SKM-1 (cell line): ENCODE results near the gene EXO1.
"Not testable (repeated sequence)": the region's sequence is repeated elsewhere in the genome, so short reads cannot be mapped to it uniquely, and the experiment has no call there.

Experiments used
- DNase-seq: peaks from one replicate; lab custom pipeline; 2025; ENCODE audit not compliant: unreplicated experiment; lab: John Stamatoyannopoulos, UW

EXO1 gene

DNA sequence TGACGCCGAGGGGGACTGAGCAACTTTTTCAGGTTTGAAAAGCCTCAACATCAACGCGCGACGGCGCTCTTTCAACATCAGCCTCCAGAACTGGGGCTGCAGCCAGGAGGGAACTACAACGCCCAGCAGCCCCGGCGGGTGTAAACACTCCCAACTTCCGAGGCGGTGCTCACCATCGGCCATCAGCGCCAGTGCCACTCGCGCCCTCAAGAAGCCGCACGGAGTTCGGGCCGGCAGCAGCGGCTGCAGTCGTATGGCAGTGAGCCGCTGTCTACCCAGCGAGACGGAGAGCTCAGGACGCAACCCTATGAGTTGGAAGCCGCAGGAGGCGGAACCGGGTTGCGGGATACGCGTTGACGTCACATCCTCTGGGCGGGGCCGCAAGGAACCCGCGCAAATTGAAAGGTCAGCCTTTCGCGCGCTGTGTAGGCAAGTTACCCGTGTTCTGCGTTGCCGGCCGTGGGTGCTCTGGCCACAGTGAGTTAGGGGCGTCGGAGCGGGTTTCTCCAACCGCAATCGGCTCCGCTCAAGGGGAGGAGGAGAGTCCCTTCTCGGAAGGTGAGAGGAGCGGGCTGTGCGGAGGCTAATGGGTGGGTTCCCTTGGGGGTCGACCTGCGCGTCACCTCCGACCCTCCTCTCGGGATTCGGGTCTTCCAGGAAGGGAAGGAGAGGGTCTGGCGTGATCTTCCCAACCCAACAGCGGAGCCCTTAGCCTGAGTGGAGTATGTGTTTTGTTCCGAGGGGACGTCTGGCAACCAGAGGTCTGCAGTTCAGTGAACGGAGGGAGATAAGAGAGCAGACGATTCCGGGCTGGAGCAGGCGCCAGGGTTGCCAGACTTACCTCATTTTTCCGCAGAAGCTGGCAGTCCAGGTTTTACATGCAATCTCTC, at the start of gene EXO1:
TSS of gene EXO1 (plus strand) at position 409 of the 890 bp plus-strand sequence. CDS start 2,222 bp downstream, outside the sequence.
- peak; percentile 98 for DNase-seq

DNA sequence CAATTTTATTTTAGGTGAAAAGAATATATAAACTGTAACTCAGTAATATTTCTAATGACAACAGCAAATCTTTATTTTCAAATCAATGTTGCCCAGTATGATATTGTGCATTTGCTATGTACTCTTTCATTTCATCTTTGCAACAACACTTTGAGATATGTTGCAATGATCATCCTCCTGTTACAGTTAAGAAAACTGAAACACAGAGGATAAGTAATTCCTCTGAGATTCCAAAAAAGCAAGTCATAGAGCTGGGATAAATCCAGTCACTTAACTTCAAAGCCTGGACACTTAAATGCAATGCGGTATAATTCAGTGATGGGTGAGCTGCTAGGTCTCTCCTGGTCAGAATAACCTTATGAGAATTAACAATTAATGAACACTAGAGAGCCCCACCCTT, 48.6 kb upstream of the EXO1 start:
- no peak for DNase-seq

GRCh38 chr1:241800640-241801039, 47.4 kb upstream of the EXO1 start:
- no peak for DNase-seq

- no peak for DNase-seq
Observed at GRCh38 chr1:241802863-241803262, 45.1 kb upstream of the EXO1 start.

DNA sequence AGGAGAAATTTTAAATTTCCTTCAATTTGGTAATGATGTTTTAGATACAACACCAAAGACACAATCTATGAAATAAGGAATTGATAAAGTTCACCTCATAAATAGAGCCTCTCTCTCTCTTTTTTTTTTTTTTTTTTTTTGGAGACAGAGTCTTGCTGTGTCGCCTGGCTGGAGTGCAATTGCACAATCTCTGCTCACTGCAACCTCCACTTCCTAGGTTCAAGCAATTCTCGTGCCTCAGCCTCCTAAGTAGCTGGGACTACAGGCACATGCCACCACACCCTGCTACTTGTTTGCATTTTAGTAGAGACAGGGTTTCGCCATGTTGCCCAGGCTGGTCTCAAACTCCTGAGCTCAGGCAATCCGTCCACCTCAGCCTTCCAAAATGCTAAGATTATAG, 43.3 kb upstream of the EXO1 start:
- not testable (repeated sequence) for DNase-seq

- no peak for DNase-seq
Observed at GRCh38 chr1:241808265-241808664, 39.7 kb upstream of the EXO1 start.

GRCh38 chr1:241810769-241811405, 37.1 kb upstream of the EXO1 start:
- no peak for DNase-seq

DNA sequence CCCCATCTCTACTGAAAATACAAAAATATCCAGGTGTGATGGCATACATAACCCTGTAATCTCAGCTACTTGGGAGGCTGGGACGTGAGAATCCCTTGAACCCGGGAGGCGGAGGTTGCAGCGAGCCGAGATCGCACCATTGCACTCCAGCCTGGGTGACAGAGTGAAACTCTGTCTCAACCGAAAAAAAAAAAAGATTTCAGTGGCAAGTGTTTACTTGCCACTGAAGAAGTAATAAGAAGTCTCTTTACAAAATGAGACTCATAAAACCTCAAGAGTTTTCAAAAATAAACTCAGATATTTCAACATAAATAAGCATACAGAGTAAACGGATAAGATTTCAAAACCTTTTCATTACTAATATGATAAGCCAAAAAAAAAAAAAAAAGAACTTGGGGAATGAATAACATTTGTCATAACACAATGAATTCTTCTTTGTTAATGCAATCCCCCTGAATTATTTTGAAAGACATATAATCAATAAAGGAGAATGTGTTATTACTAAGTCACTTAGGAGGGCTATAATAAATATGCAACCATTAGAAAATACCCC, 34.2 kb upstream of the EXO1 start:
- DNase-seq = no peak

DNA sequence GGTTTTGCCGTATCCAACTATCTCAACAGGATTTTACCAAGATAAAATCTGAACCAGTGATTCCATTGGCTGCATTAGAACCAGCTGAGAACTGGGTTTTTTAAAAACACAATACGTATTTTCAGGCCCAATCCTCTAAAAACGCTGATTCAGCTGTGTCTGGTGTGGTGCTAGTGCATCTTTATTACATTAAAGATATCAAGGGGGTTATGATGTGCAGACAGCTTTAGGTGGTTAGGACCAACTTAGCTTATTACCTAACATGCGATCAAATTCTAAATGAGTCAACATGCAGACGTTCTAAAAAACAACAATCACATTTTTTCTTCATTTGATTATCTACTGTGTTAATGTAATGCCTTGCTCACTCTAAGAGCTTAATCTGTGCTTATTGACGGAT, 32.0 kb upstream of the EXO1 start:
- DNase-seq = no peak

- DNase-seq = no peak
Observed at GRCh38 chr1:241817331-241817792, 30.6 kb upstream of the EXO1 start.

DNA sequence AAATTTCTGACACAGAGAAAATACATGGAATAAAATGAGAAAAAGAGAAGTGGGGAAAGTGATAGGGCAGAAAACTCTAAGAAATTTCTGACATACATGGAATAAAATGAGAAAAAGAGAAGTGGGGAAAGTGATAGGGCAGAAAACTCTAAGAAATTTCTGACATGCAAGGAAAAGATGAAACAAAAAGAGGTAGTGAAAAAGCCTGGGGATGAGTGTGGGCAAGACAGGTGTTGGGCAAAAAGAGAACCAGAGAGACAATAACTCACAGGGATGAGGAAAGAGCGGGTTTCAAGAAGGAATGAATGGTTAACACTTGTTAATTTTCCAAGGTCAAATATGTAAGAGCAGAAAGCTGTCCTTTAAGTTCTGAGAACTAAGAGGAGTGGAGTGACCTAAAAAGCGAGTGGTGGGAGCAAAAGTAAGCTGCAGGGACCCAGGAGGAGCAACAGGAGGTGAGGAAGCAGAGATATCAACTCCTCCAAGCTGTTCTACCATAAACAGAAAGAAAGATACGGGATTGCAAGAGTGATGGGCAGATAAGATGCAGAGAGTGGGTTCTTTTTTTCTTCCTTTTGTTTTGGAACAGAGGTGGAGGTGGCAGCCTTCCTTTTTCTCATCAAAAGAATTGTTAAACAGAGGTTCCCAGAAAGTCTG, 29.9 kb upstream of the EXO1 start:
- peak; percentile 77 for DNase-seq

GRCh38 chr1:241819340-241819866, 28.6 kb upstream of the EXO1 start:
- DNase-seq = no peak

DNA sequence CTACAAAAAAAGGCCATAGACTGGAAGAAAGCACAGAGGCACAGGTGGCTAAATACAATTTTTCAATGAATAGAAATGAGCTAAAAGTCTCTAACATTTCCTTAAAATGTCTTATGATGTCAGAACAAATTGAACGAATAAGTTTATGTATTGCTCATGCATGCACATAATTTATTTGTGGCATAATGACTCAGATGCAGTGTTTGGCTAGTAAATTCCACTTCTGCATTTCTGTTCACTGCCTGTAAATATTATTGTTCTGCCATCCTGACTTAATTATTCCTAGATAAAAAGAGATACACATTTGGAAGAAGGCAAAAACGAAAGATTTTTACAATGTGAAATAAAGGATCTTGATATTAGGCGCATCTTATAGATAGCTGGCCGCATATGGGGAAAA, 26.6 kb upstream of the EXO1 start:
- DNase-seq = no peak

GRCh38 chr1:241822846-241823245, 25.2 kb upstream of the EXO1 start:
- DNase-seq = no peak

DNA sequence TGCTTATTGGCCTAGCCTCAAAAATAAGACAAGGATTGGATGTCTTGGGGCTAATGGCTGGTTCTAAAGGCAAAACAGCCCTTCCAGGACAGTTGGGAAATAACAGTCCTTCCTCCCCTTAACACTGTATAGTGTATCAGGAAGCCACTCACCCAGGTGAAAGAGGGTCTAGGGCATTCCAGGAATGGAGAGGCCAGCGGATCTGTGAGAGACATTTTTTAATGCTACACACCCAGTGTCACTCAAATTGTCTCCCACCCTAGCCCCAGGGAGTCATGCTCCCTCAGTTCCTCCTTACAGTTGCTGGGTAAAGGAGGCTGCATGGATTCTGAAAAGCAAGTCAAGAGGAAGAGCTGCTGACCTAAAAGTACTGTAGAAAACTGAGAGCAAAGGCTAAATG, 24.1 kb upstream of the EXO1 start:
- no peak for DNase-seq

DNA sequence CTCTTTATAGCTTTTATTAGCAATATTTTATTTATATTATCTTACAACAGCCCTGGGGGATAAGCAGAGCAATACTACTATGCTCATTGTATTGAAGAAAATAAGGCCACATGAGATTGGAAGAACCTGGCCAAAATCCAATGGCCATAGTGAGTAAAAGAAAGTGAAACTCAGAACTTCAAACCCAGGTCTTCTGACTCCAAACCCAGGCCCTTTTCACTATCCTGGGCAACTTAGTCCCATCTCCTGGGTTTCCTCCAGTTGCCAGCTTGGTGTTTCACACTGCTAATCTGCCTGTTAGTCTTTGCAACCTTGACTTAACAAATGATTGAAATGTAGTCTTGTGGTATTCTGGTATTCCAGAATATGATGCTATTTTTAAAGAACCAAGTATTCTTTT, 22.4 kb upstream of the EXO1 start:
- DNase-seq = no peak

GRCh38 chr1:241826613-241827012, 21.4 kb upstream of the EXO1 start:
- DNase-seq = not testable (repeated sequence)

GRCh38 chr1:241827264-241827663, 20.7 kb upstream of the EXO1 start:
- no peak for DNase-seq

DNA sequence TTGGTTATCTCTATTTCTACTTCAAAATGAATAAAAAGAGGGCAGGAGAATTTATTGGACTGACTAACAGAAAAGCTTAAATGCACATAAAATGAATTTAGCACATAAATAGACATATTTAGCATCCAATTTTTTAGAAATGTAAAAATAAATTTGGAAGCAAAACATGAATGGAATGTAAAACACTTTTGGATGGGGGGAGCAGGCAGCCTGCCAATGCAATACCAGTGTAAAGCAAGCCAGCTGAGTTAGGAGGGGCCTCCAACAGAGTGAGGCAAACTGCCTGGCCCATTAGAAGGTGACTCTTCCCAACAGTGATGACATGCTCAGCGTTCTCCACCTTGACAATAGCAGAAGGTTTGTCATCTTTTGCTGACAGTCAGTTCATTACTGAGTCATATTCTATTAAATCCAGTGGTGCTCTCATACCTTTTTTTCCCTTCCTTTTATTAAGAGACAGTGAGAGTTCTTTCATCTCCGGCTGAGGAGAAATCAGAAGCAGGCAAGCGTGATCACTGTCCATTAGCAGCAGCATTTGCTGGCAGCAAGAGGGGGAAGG, 19.5 kb upstream of the EXO1 start:
- no peak for DNase-seq

- DNase-seq = no peak
Observed at GRCh38 chr1:241829468-241829867, 18.5 kb upstream of the EXO1 start.
